Measurements from ENCODE around the gene ANKRD13B. TPM values are rescaled to one million over a fixed set of nuclear protein-coding genes. Genes with fewer than 3 reads are reported as not detected.

Gene ANKRD13B
- total and polyA plus RNA-seq, 2 of the 13 experiments (the other 11 are each of a cell fraction or from before 2014, with no cell fraction given): 1.7 to 1.8 TPM

- no peak for TF ChIP-seq NRL (CRISPR knock-in tag; IDR thresholded peaks at IDR 0.05; ENCODE audit: borderline replicate concordance)
- TF ChIP-seq KAT7 (CRISPR knock-in tag; IDR thresholded peaks at IDR 0.05; ENCODE audit: borderline replicate concordance): no peak
- TF ChIP-seq JUND (CRISPR knock-in tag; IDR thresholded peaks at IDR 0.05): no peak
- TF ChIP-seq ZNF670 (CRISPR knock-in tag; IDR thresholded peaks at IDR 0.05; ENCODE audit: borderline replicate concordance): no peak
- TF ChIP-seq SMC3 (IDR thresholded peaks at IDR 0.05; ENCODE audit: low read length): peak; percentile 75
- peak; percentile 72 for TF ChIP-seq BHLHE40 (IDR thresholded peaks at IDR 0.05; ENCODE audit: low read length)
- no peak for TF ChIP-seq MAFF (IDR thresholded peaks at IDR 0.05; ENCODE audit: low read depth, low read length)
- TF ChIP-seq ZNF576 (CRISPR knock-in tag; IDR thresholded peaks at IDR 0.05): no peak
- no peak for TF ChIP-seq KLF6 (CRISPR knock-in tag; IDR thresholded peaks at IDR 0.05)
- no peak for TF ChIP-seq SMAD9 (CRISPR knock-in tag; IDR thresholded peaks at IDR 0.05)
- no peak for TF ChIP-seq ZNF317 (CRISPR knock-in tag; IDR thresholded peaks at IDR 0.05)
- peak; percentile 89 for TF ChIP-seq ZSCAN25 (CRISPR knock-in tag; IDR thresholded peaks at IDR 0.05)
- TF ChIP-seq LCORL (IDR thresholded peaks at IDR 0.05): no peak
- TF ChIP-seq LCORL (CRISPR knock-in tag; IDR thresholded peaks at IDR 0.05): 0 out of 2 replicates have a peak, but pooled peaks have one; percentile 35
- 0 out of 2 replicates have a peak, but pooled peaks have one; percentile 26 for TF ChIP-seq KMT2B (CRISPR knock-in tag; IDR thresholded peaks at IDR 0.05)
- TF ChIP-seq NBN (conservative IDR thresholded peaks at IDR 0.05): no peak
- no peak for TF ChIP-seq ZNF513 (CRISPR knock-in tag; conservative IDR thresholded peaks at IDR 0.05)
- no peak for TF ChIP-seq SMARCC2 (IDR thresholded peaks at IDR 0.05)
- no peak for TF ChIP-seq ZUFSP (CRISPR knock-in tag; IDR thresholded peaks at IDR 0.05; ENCODE audit: borderline replicate concordance)
- no peak for TF ChIP-seq SALL2 (CRISPR knock-in tag; IDR thresholded peaks at IDR 0.05)
- no peak for TF ChIP-seq CBFB (CRISPR knock-in tag; IDR thresholded peaks at IDR 0.05)
- TF ChIP-seq ZNF274 (CRISPR knock-in tag; IDR thresholded peaks at IDR 0.05): no peak
- no peak for TF ChIP-seq ZNF10 (CRISPR knock-in tag; IDR thresholded peaks at IDR 0.05; ENCODE audit: borderline replicate concordance, low read depth)
- no peak for TF ChIP-seq ZEB1 (IDR thresholded peaks at IDR 0.05; ENCODE audit: insufficient replicate concordance, low read depth)
- TF ChIP-seq ZNF256 (CRISPR knock-in tag; conservative IDR thresholded peaks at IDR 0.05): no peak
- no peak for TF ChIP-seq ZNF740 (CRISPR knock-in tag; IDR thresholded peaks at IDR 0.05)
Measured at GRCh38 chr17:29579866-29580771, 12.8 kb upstream of the ANKRD13B start (continued).

Measured in HepG2 (cell line).